SK-N-SH treated with all-trans-retinoic acid at 6 μM for 48 hours (cell line): Measurements from ENCODE around the gene RGS12.

Experiments
- ISL1 ChIP-seq: fragments of 250-450 bp; sonication (Bioruptor Pico); IDR thresholded peaks from 2 replicates; pipeline ENCODE4 v2.1.2; 2022; ENCODE audit warnings: mild to moderate bottlenecking, moderate library complexity
- OSR1 ChIP-seq: fragments of 250-450 bp; sonication (Bioruptor Pico); IDR thresholded peaks from 2 replicates; pipeline ENCODE4 v1.8.0; 2022; ENCODE audit warnings: moderate library complexity, mild to moderate bottlenecking, inconsistent platforms
- SNAI2 ChIP-seq: fragments of 250-450 bp; sonication (Bioruptor Pico); IDR thresholded peaks from 2 replicates; pipeline ENCODE4 v1.5.0; 2020; ENCODE audit warnings: mild to moderate bottlenecking, moderate library complexity
- ZFP30 ChIP-seq: fragments of 450-650 bp; formaldehyde crosslinking; IDR thresholded peaks from 2 replicates; pipeline ENCODE4 v1.5.0; 2022; ENCODE audit warnings: mild to moderate bottlenecking, moderate library complexity
- ZNF70 ChIP-seq: fragments of 450-650 bp; formaldehyde crosslinking; IDR thresholded peaks from 2 replicates; pipeline ENCODE4 v1.5.0; 2020; ENCODE audit warnings: mild to moderate bottlenecking, moderate library complexity
- ZNF8 ChIP-seq: fragments of 450-650 bp; formaldehyde crosslinking; IDR thresholded peaks from 2 replicates; pipeline ENCODE4 v1.5.0; 2020; ENCODE audit warnings: mild to moderate bottlenecking, moderate library complexity
- TF ChIP-seq, protein P1 (sequence below): fragments of 250-450 bp; sonication (Bioruptor Pico); IDR thresholded peaks from 2 replicates; pipeline ENCODE4 v1.8.0; 2020; ENCODE audit warnings: mild to moderate bottlenecking, moderate library complexity, borderline replicate concordance
- TF ChIP-seq, protein P2 (sequence below): fragments of 250-450 bp; sonication (Bioruptor Pico); IDR thresholded peaks from 2 replicates; pipeline ENCODE4 v1.5.1; 2020; ENCODE audit warnings: low read depth, mild to moderate bottlenecking, moderate library complexity
- TF ChIP-seq, protein P3 (sequence below): fragments of 250-450 bp; sonication (Bioruptor Pico); IDR thresholded peaks from 2 replicates; pipeline ENCODE4 v1.8.0; 2021; ENCODE audit warnings: low read depth, mild to moderate bottlenecking, moderate library complexity, borderline replicate concordance
- TF ChIP-seq, protein P4 (sequence below): fragments of 250-450 bp; sonication (Bioruptor Pico); IDR thresholded peaks from 2 replicates; pipeline ENCODE4 v1.5.0; 2020; ENCODE audit warnings: mild to moderate bottlenecking, moderate library complexity

DNA sequence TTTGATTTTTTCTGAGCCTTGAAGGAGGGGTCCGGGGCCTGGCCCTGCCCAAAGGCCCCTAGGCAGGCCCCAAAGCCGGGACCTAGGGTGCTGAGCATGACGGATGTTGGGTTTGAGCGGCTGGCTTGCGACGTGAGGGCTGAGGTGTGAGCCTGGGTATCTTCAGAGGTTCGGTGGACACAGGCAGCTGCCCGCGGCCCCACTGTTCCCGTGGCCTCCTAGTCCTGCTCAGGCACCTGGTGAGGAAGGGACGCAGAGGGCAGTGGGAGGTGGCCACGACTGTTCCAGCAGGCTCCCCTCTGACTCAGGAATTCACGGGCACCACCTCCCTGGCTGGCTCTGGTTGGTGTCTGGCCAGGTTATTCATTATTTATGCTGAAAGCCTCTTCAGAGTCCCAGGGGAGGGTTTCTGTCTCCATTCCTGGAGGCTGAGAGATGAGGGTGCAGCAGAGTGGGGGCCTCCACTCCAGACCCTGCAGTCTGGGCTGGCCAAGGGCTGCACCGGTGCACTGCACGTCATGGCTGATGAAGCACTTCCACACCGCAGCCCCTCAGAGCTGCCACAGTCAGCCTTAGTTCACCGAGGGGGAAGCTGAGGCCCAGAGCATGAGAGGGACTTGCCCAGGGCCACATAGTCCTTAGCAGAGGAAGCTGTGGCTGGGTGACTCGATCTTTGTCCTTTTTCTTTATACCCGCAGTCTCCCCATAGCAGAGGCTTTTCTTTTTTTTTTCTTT, 41.7 kb upstream of the RGS12 start:
- TF ChIP-seq, protein P1, sequence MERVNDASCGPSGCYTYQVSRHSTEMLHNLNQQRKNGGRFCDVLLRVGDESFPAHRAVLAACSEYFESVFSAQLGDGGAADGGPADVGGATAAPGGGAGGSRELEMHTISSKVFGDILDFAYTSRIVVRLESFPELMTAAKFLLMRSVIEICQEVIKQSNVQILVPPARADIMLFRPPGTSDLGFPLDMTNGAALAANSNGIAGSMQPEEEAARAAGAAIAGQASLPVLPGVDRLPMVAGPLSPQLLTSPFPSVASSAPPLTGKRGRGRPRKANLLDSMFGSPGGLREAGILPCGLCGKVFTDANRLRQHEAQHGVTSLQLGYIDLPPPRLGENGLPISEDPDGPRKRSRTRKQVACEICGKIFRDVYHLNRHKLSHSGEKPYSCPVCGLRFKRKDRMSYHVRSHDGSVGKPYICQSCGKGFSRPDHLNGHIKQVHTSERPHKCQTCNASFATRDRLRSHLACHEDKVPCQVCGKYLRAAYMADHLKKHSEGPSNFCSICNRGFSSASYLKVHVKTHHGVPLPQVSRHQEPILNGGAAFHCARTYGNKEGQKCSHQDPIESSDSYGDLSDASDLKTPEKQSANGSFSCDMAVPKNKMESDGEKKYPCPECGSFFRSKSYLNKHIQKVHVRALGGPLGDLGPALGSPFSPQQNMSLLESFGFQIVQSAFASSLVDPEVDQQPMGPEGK (CRISPR knock-in tag): no peak
- TF ChIP-seq OSR1 (no peak), ZFP30 (CRISPR knock-in tag) (no peak), ZNF8 (CRISPR knock-in tag) (no peak), ZNF70 (no peak), ISL1 (CRISPR knock-in tag) (no peak), SNAI2 (CRISPR knock-in tag) (no peak)
- TF ChIP-seq, protein P2, sequence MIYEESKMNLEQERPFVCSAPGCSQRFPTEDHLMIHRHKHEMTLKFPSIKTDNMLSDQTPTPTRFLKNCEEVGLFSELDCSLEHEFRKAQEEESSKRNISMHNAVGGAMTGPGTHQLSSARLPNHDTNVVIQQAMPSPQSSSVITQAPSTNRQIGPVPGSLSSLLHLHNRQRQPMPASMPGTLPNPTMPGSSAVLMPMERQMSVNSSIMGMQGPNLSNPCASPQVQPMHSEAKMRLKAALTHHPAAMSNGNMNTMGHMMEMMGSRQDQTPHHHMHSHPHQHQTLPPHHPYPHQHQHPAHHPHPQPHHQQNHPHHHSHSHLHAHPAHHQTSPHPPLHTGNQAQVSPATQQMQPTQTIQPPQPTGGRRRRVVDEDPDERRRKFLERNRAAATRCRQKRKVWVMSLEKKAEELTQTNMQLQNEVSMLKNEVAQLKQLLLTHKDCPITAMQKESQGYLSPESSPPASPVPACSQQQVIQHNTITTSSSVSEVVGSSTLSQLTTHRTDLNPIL: no peak
- TF ChIP-seq, protein P3, sequence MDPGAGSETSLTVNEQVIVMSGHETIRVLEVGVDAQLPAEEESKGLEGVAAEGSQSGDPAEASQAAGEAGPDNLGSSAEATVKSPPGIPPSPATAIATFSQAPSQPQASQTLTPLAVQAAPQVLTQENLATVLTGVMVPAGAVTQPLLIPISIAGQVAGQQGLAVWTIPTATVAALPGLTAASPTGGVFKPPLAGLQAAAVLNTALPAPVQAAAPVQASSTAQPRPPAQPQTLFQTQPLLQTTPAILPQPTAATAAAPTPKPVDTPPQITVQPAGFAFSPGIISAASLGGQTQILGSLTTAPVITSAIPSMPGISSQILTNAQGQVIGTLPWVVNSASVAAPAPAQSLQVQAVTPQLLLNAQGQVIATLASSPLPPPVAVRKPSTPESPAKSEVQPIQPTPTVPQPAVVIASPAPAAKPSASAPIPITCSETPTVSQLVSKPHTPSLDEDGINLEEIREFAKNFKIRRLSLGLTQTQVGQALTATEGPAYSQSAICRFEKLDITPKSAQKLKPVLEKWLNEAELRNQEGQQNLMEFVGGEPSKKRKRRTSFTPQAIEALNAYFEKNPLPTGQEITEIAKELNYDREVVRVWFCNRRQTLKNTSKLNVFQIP (CRISPR knock-in tag): no peak
- TF ChIP-seq, protein P4, sequence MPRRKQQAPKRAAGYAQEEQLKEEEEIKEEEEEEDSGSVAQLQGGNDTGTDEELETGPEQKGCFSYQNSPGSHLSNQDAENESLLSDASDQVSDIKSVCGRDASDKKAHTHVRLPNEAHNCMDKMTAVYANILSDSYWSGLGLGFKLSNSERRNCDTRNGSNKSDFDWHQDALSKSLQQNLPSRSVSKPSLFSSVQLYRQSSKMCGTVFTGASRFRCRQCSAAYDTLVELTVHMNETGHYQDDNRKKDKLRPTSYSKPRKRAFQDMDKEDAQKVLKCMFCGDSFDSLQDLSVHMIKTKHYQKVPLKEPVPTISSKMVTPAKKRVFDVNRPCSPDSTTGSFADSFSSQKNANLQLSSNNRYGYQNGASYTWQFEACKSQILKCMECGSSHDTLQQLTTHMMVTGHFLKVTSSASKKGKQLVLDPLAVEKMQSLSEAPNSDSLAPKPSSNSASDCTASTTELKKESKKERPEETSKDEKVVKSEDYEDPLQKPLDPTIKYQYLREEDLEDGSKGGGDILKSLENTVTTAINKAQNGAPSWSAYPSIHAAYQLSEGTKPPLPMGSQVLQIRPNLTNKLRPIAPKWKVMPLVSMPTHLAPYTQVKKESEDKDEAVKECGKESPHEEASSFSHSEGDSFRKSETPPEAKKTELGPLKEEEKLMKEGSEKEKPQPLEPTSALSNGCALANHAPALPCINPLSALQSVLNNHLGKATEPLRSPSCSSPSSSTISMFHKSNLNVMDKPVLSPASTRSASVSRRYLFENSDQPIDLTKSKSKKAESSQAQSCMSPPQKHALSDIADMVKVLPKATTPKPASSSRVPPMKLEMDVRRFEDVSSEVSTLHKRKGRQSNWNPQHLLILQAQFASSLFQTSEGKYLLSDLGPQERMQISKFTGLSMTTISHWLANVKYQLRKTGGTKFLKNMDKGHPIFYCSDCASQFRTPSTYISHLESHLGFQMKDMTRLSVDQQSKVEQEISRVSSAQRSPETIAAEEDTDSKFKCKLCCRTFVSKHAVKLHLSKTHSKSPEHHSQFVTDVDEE (CRISPR knock-in tag): no peak
